HEK293 (cell line): Measurements from ENCODE around the gene NTRK3.

Experiments used
- CTCF ChIA-PET: fragments of 350-600 bp; formaldehyde crosslinking; extraction: SDS; loops from one replicate; lab custom pipeline; 2021; ENCODE audit warnings: antibody characterized with exemption; lab: Yijun Ruan, JAX
- POLR2A ChIA-PET: fragments of 300-600 bp; formaldehyde crosslinking; extraction: SDS; loops from one replicate; lab custom pipeline; 2020; ENCODE audit warnings: antibody characterized with exemption, inconsistent platforms; lab: Yijun Ruan, JAX
- H3K27ac ChIP-seq: fragments of 200-500 bp; sonication (Bioruptor generic); 2 replicates; pipeline ENCODE4 v1.5.1; 2014; ENCODE audit warnings: low read depth, low read length, control low read depth, inconsistent platforms; ENCODE audit errors: extremely low read depth
- H3K36me3 ChIP-seq, 2 experiments: fragments of 200-500 bp in 1 of 2; sonication (Bioruptor generic) in 1 of 2; 1 replicate in 1 of 2; 2 replicates in 1 of 2; pipeline ENCODE4 v1.5.1; 2014 to 2017; ENCODE audit warnings: inconsistent platforms in 2 of 2, low read length in 2 of 2; ENCODE audit not compliant: control insufficient read depth in 2 of 2, insufficient read depth in 1 of 2
- H3K4me1 ChIP-seq: fragments of 200-500 bp; sonication (Bioruptor generic); 2 replicates; pipeline ENCODE4 v1.5.1; 2014; ENCODE audit warnings: mild to moderate bottlenecking, low read length, inconsistent platforms; ENCODE audit not compliant: control insufficient read depth, insufficient read depth
- H3K4me3 ChIP-seq: 2 replicates; pipeline ENCODE4 v1.5.1; 2011; ENCODE audit warnings: low read depth, mild to moderate bottlenecking, control low read depth, low read length, moderate library complexity
- H3K9me3 ChIP-seq: fragments of 200-500 bp; sonication (Bioruptor generic); 2 replicates; pipeline ENCODE4 v1.5.1; 2014; ENCODE audit warnings: low read depth, low read length, inconsistent platforms; ENCODE audit not compliant: control insufficient read depth, insufficient read depth
- GLI4 ChIP-seq: fragments of 450-650 bp; formaldehyde crosslinking; IDR thresholded peaks from 2 replicates; pipeline ENCODE4 v1.5.1; 2016; ENCODE audit warnings: missing biosample characterization, missing genetic modification characterization
- SP2 ChIP-seq: fragments of 450-650 bp; formaldehyde crosslinking; IDR thresholded peaks from 2 replicates; pipeline ENCODE4 v1.5.1; 2016; ENCODE audit warnings: missing biosample characterization, missing genetic modification characterization
- ZBTB48 ChIP-seq: fragments of 450-650 bp; formaldehyde crosslinking; IDR thresholded peaks from 2 replicates; pipeline ENCODE4 v1.5.1; 2016; ENCODE audit warnings: missing biosample characterization, missing genetic modification characterization
- ZNF133 ChIP-seq: fragments of 450-650 bp; formaldehyde crosslinking; IDR thresholded peaks from 2 replicates; pipeline ENCODE4 v1.5.1; 2016; ENCODE audit warnings: missing biosample characterization, missing genetic modification characterization
- ZNF16 ChIP-seq: fragments of 450-650 bp; formaldehyde crosslinking; IDR thresholded peaks from 2 replicates; pipeline ENCODE4 v1.5.1; 2016; ENCODE audit warnings: low read depth, missing biosample characterization, missing genetic modification characterization
- ZNF202 ChIP-seq: fragments of 450-650 bp; formaldehyde crosslinking; IDR thresholded peaks from 2 replicates; pipeline ENCODE4 v1.5.1; 2016; ENCODE audit warnings: missing biosample characterization, missing genetic modification characterization, borderline replicate concordance
- ZNF24 ChIP-seq: fragments of 450-650 bp; formaldehyde crosslinking; IDR thresholded peaks from 2 replicates; pipeline ENCODE4 v1.5.1; 2016; ENCODE audit warnings: missing biosample characterization, missing genetic modification characterization
- ZNF37A ChIP-seq: fragments of 450-650 bp; IDR thresholded peaks from 2 replicates; pipeline ENCODE4 v1.5.1; 2018; ENCODE audit warnings: missing biosample characterization, missing genetic modification characterization
- ZNF416 ChIP-seq: fragments of 450-650 bp; formaldehyde crosslinking; IDR thresholded peaks from 2 replicates; pipeline ENCODE4 v1.5.1; 2016; ENCODE audit warnings: missing biosample characterization, missing genetic modification characterization
- ZNF837 ChIP-seq: fragments of 450-650 bp; formaldehyde crosslinking; IDR thresholded peaks from 2 replicates; pipeline ENCODE4 v1.5.1; 2016; ENCODE audit warnings: missing biosample characterization, missing genetic modification characterization
- ZSCAN18 ChIP-seq: fragments of 450-650 bp; formaldehyde crosslinking; IDR thresholded peaks from 2 replicates; pipeline ENCODE4 v1.5.1; 2016; ENCODE audit warnings: missing biosample characterization, missing genetic modification characterization
- ZXDB ChIP-seq: fragments of 450-650 bp; formaldehyde crosslinking; IDR thresholded peaks from 2 replicates; pipeline ENCODE4 v1.5.1; 2016; ENCODE audit warnings: missing biosample characterization, missing genetic modification characterization

NTRK3 gene

GRCh38 chr15:87896936-87897335 is 359.6 kb downstream of the NTRK3 start:
- ChIA-PET CTCF (interaction anchor here (0.7 kb wide), 1 partner anchor 419 kb away, joined by 3 read pairs; no protein-coding TSS in a partner anchor), POLR2A (no interaction called here)
- TF ChIP-seq ZNF202 (tag by site-specific recombination) = no peak
- no peak for TF ChIP-seq ZNF416 (tag by site-specific recombination)
- Histone ChIP-seq H3K36me3 (no peaks in the 10 kb centered on the region), H3K9me3 (no peaks in the 10 kb centered on the region), H3K4me1 (no peaks in the 10 kb centered on the region), H3K4me3 (no peak overlapping the region), H3K27ac (no peak overlapping the region)

GRCh38 chr15:87887177-87887576 is 369.4 kb downstream of the NTRK3 start:
- H3K9me3 ChIP-seq = no peaks in the 10 kb centered on the region; the same call in 1 of the 2 replicates

GRCh38 chr15:87881026-87881425 is 375.5 kb downstream of the NTRK3 start:
- ChIA-PET CTCF (no interaction called here), POLR2A (no interaction called here)
- Histone ChIP-seq H3K4me1 (peaks cover 5% of the 10 kb centered on the region; the same call in 1 of the 2 replicates), H3K4me3 (no peak overlapping the region), H3K36me3 (no peaks in the 10 kb centered on the region), H3K9me3 (no peaks in the 10 kb centered on the region; the same call in 1 of the 2 replicates), H3K27ac (no peak overlapping the region)
- TF ChIP-seq ZSCAN18 (tag by site-specific recombination) (no peak), ZNF16 (tag by site-specific recombination) (no peak), ZNF133 (tag by site-specific recombination) (no peak), ZBTB48 (tag by site-specific recombination) (no peak), SP2 (no peak)

More at GRCh38 chr15:87887177-87887576, 369.4 kb downstream of the NTRK3 start:
- CTCF ChIA-PET = interaction anchor here (0.7 kb wide), 1 partner anchor 499 kb away, joined by 3 read pairs; no protein-coding TSS in a partner anchor
- Histone ChIP-seq H3K27ac (no peak overlapping the region), H3K36me3 (no peaks in the 10 kb centered on the region), H3K4me1 (no peaks in the 10 kb centered on the region), H3K4me3 (no peak overlapping the region)
- POLR2A ChIA-PET = no interaction called here
- no peak for TF ChIP-seq ZNF37A
- TF ChIP-seq ZNF837 (tag by site-specific recombination) = no peak
- no peak for TF ChIP-seq ZNF24 (tag by site-specific recombination)
- TF ChIP-seq GLI4 (tag by site-specific recombination) = no peak
- TF ChIP-seq, all 188 proteins: peak for 0

- Histone ChIP-seq H3K9me3 (no peaks in the 10 kb centered on the region), H3K27ac (peak overlapping the region; percentile 24; the same call in 1 of the 2 replicates), H3K4me1 (peaks cover 5% of the 10 kb centered on the region; the same call in 1 of the 2 replicates), H3K4me3 (no peak overlapping the region), H3K36me3 (no peaks in the 10 kb centered on the region)
- CTCF ChIA-PET = interaction anchor here (0.6 to 0.7 kb wide), 2 partner anchors 18 to 395 kb away, joined by 3 read pairs; no protein-coding TSS in a partner anchor
- POLR2A ChIA-PET = no interaction called here
- TF ChIP-seq ZXDB (tag by site-specific recombination) = no peak
Measured at GRCh38 chr15:87877822-87878542, 378.6 kb downstream of the NTRK3 start.
